ENCODE results near the gene CTTN.

DNA sequence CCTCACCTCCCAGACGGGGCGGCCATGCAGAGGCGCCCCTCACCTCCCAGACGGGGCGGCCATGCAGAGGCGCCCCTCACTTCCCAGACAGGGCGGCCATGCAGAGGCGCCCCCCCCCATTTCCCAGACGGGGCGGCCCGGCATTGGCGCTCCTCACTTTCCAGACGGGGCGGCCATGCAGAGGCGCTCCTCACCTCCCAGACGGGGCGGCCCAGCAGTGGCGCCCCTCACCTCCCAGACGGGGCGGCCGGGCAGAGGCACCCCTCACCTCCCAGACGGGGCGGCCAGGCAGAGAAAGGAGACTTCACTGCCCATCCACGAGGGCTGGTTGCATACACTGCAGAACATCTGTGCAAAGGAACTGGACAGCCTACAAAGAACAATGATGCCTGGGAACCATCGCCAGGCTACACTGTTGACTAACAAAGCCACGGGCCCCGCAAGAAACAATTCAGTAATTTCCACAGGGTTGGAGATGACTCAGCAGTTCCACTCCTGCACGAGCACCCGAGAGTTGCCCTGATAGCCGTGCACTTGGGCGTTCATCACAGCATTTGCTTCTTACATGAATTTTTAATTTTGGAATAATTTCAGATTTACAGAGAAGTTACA is 58.7 kb downstream of the CTTN start:
- TF ChIP-seq, protein P1, sequence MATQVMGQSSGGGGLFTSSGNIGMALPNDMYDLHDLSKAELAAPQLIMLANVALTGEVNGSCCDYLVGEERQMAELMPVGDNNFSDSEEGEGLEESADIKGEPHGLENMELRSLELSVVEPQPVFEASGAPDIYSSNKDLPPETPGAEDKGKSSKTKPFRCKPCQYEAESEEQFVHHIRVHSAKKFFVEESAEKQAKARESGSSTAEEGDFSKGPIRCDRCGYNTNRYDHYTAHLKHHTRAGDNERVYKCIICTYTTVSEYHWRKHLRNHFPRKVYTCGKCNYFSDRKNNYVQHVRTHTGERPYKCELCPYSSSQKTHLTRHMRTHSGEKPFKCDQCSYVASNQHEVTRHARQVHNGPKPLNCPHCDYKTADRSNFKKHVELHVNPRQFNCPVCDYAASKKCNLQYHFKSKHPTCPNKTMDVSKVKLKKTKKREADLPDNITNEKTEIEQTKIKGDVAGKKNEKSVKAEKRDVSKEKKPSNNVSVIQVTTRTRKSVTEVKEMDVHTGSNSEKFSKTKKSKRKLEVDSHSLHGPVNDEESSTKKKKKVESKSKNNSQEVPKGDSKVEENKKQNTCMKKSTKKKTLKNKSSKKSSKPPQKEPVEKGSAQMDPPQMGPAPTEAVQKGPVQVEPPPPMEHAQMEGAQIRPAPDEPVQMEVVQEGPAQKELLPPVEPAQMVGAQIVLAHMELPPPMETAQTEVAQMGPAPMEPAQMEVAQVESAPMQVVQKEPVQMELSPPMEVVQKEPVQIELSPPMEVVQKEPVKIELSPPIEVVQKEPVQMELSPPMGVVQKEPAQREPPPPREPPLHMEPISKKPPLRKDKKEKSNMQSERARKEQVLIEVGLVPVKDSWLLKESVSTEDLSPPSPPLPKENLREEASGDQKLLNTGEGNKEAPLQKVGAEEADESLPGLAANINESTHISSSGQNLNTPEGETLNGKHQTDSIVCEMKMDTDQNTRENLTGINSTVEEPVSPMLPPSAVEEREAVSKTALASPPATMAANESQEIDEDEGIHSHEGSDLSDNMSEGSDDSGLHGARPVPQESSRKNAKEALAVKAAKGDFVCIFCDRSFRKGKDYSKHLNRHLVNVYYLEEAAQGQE (IDR thresholded peaks at IDR 0.05; ENCODE audit: insufficient read depth in 1 of 2, low read depth in 2 of 2, low read length in 1 of 2) = no peak
- TF ChIP-seq CTCF (IDR thresholded peaks at IDR 0.05) = no peak

Data from Panc1 (cell line).